ENCODE data around the gene KIF5C. TPM values are rescaled to one million over a fixed set of nuclear protein-coding genes. Genes with fewer than 3 reads are reported as not detected.

KIF5C gene
- total RNA-seq, 1 donor from 2014 or later, result 6.2 TPM

- intact Hi-C loops (cut with DNase I), result no loop called here
- DNase-seq (ENCODE audit: low spot score in 2 of 2), result no peak
- H3K9me3 ChIP-seq, result no peaks in the 10 kb centered on the region
- no peak overlapping the region for H3K27ac ChIP-seq
- H3K36me3 ChIP-seq, result no peaks in the 10 kb centered on the region
- H3K4me1 ChIP-seq, result no peaks in the 10 kb centered on the region
- no peak for TF ChIP-seq CTCF (IDR thresholded peaks at IDR 0.05)
- H3K27me3 ChIP-seq, result no peaks in the 10 kb centered on the region
- H3K4me3 ChIP-seq, result no peak overlapping the region
Measured at GRCh38 chr2:149056541-149057255, 181.7 kb downstream of the KIF5C start.

GRCh38 chr2:149057401-149057800 lies 182.4 kb downstream of the KIF5C start:
- H3K36me3 ChIP-seq, result no peaks in the 10 kb centered on the region

GRCh38 chr2:149058936-149059335 lies 183.9 kb downstream of the KIF5C start:
- intact Hi-C loops (cut with DNase I), result no loop called here
- no peaks in the 10 kb centered on the region for H3K36me3 ChIP-seq
- H3K4me1 ChIP-seq, result no peaks in the 10 kb centered on the region
- no peak overlapping the region for H3K4me3 ChIP-seq
- no peak for DNase-seq (ENCODE audit: low spot score in 2 of 2)
- H3K27ac ChIP-seq, result no peak overlapping the region
- no peaks in the 10 kb centered on the region for H3K27me3 ChIP-seq
- TF ChIP-seq CTCF (IDR thresholded peaks at IDR 0.05), result no peak
- no peaks in the 10 kb centered on the region for H3K9me3 ChIP-seq

More at GRCh38 chr2:149057401-149057800, 182.4 kb downstream of the KIF5C start:
- DNase-seq (ENCODE audit: low spot score in 2 of 2), result no peak
- Histone ChIP-seq H3K27me3 (no peaks in the 10 kb centered on the region), H3K4me3 (no peak overlapping the region), H3K9me3 (no peaks in the 10 kb centered on the region), H3K4me1 (no peaks in the 10 kb centered on the region), H3K27ac (no peak overlapping the region)
- TF ChIP-seq CTCF (IDR thresholded peaks at IDR 0.05), result no peak
- intact Hi-C loops (cut with DNase I), result no loop called here

- H3K9me3 ChIP-seq, result no peaks in the 10 kb centered on the region
- DNase-seq (ENCODE audit: low spot score in 2 of 2), result no peak
- no peaks in the 10 kb centered on the region for H3K4me1 ChIP-seq
Measured at GRCh38 chr2:149059822-149060221, 184.8 kb downstream of the KIF5C start.

GRCh38 chr2:149061133-149061745 lies 186.2 kb downstream of the KIF5C start:
- Histone ChIP-seq H3K27me3 (no peaks in the 10 kb centered on the region), H3K9me3 (no peaks in the 10 kb centered on the region), H3K36me3 (no peaks in the 10 kb centered on the region), H3K4me3 (no peak overlapping the region), H3K27ac (no peak overlapping the region), H3K4me1 (no peaks in the 10 kb centered on the region)
- no peak for DNase-seq (ENCODE audit: low spot score in 2 of 2)
- intact Hi-C loops (cut with DNase I), result no loop called here
- no peak for TF ChIP-seq CTCF (IDR thresholded peaks at IDR 0.05)

More at GRCh38 chr2:149059822-149060221, 184.8 kb downstream of the KIF5C start:
- intact Hi-C loops (cut with DNase I), result no loop called here
- H3K36me3 ChIP-seq, result no peaks in the 10 kb centered on the region
- no peak overlapping the region for H3K27ac ChIP-seq
- no peaks in the 10 kb centered on the region for H3K27me3 ChIP-seq
- TF ChIP-seq CTCF (IDR thresholded peaks at IDR 0.05), result no peak
- H3K4me3 ChIP-seq, result no peak overlapping the region
